Thymus (tissue), 11 donors: ENCODE results near the gene LYZL1. TPM values are rescaled to one million over a fixed set of nuclear protein-coding genes. Genes with fewer than 3 reads are reported as not detected.
"Not testable (repeated sequence)": the region's sequence is repeated elsewhere in the genome, so short reads cannot be mapped to it uniquely, and the experiment has no call there.

ENCODE experiments used
- DNase-seq, 9 donors: peaks; one replicate each; pipeline ENCODE4 v3.0.0-alpha.2; 2013; ENCODE audit warnings: low spot score in 9 of 9, low read depth in 6 of 9, missing footprints in 1 of 9
- H3K27ac ChIP-seq, 2 donors: one replicate each; pipeline ENCODE4 v1.5.1; 2013; ENCODE audit warnings: control low read depth in 1 of 2, low read depth in 1 of 2, low read length in 1 of 2, mild to moderate bottlenecking in 1 of 2, moderate library complexity in 1 of 2
- H3K27me3 ChIP-seq, 2 donors: one replicate each; pipeline ENCODE4 v1.5.1; 2013; ENCODE audit warnings: low read length in 1 of 2; ENCODE audit not compliant: control insufficient read depth in 2 of 2, insufficient read depth in 1 of 2
- H3K36me3 ChIP-seq, 2 donors: one replicate each; pipeline ENCODE4 v1.5.1; 2013; ENCODE audit warnings: low read length in 1 of 2, mild to moderate bottlenecking in 1 of 2, moderate library complexity in 1 of 2; ENCODE audit not compliant: control insufficient read depth in 2 of 2, insufficient read depth in 2 of 2
- H3K4me1 ChIP-seq, 2 donors: one replicate each; pipeline ENCODE4 v1.5.1; 2013; ENCODE audit warnings: low read length in 2 of 2; ENCODE audit not compliant: control insufficient read depth in 2 of 2, insufficient read depth in 2 of 2
- H3K4me3 ChIP-seq, 2 donors: one replicate each; pipeline ENCODE4 v1.5.1; 2013; ENCODE audit warnings: low read length in 2 of 2, control low read depth in 1 of 2, mild to moderate bottlenecking in 1 of 2
- H3K9me3 ChIP-seq, 2 donors: one replicate each; pipeline ENCODE4 v1.5.1; 2013; ENCODE audit warnings: low read length in 1 of 2, mild to moderate bottlenecking in 1 of 2; ENCODE audit not compliant: control insufficient read depth in 2 of 2, insufficient read depth in 1 of 2
- WGBS: extraction: QIAGEN DNeasy Blood & Tissue Kit; methylation state at CpG from one replicate; pipeline ENCODE4 v1.1.7; 2013; 5-methylcytosine and 5-hydroxymethylcytosine counted together
- polyA plus RNA-seq: library from polyadenylated mRNA; stranded (reverse); fragments of 200-250 nt; gene quantifications from one replicate; pipeline ENCODE4 v1.2.3, GENCODE V29; 2013
- total RNA-seq: library from RNA; stranded (reverse); fragments of 120-200 nt; gene quantifications from one replicate; pipeline ENCODE4 v1.2.4, GENCODE V29; 2013
- donor health status: healthy.

The LYZL1 gene
- total and polyA plus RNA-seq, 2 donors, result not detected

- WGBS, result 82% methylated on average over 3 of the region's 3 CpGs
- no peak overlapping the region for H3K27ac ChIP-seq
- no peaks in the 10 kb centered on the region for H3K36me3 ChIP-seq
- no peaks in the 10 kb centered on the region for H3K27me3 ChIP-seq
- no peak for DNase-seq
- H3K9me3 ChIP-seq, result no peaks in the 10 kb centered on the region
- H3K4me3 ChIP-seq, result no peak overlapping the region
- no peaks in the 10 kb centered on the region for H3K4me1 ChIP-seq
Observed at GRCh38 chr10:29309465-29309864, 20.6 kb downstream of the LYZL1 start.

- H3K4me3 ChIP-seq, H3K36me3 ChIP-seq, H3K9me3 ChIP-seq, H3K4me1 ChIP-seq, H3K27me3 ChIP-seq, DNase-seq, H3K27ac ChIP-seq: not testable (repeated sequence)
- WGBS, result 41% methylated on average over 7 of the region's 7 CpGs
Observed at GRCh38 chr10:29310463-29310862, 21.6 kb downstream of the LYZL1 start.

- no peak for DNase-seq
- Histone ChIP-seq H3K4me3 (no peak overlapping the region), H3K4me1 (no peaks in the 10 kb centered on the region), H3K9me3 (no peaks in the 10 kb centered on the region), H3K27me3 (no peaks in the 10 kb centered on the region), H3K27ac (no peak overlapping the region), H3K36me3 (no peaks in the 10 kb centered on the region)
- 84% methylated on average over 3 of the region's 3 CpGs for WGBS
Observed at GRCh38 chr10:29313071-29313470, 24.2 kb downstream of the LYZL1 start.

- WGBS, result 96% methylated on average over 8 of the region's 8 CpGs
- no peak overlapping the region for H3K4me3 ChIP-seq
- H3K27me3 ChIP-seq, result peaks cover 0 to 7% of the 10 kb centered on the region in 2 donors
- DNase-seq, result no peak
- no peak overlapping the region for H3K27ac ChIP-seq
- no peaks in the 10 kb centered on the region for H3K9me3 ChIP-seq
- no peaks in the 10 kb centered on the region for H3K4me1 ChIP-seq
- no peaks in the 10 kb centered on the region for H3K36me3 ChIP-seq
Observed at GRCh38 chr10:29314726-29315125, 25.9 kb downstream of the LYZL1 start.

- DNase-seq, result no peak
- Histone ChIP-seq H3K9me3 (no peaks in the 10 kb centered on the region), H3K36me3 (no peaks in the 10 kb centered on the region)
Observed at GRCh38 chr10:29315814-29316213, 26.9 kb downstream of the LYZL1 start.

GRCh38 chr10:29316308-29317026 is 27.6 kb downstream of the LYZL1 start:
- no peak for DNase-seq
- H3K27me3 ChIP-seq, result peaks cover 0 to 7% of the 10 kb centered on the region in 2 donors
- H3K27ac ChIP-seq, result no peak overlapping the region
- WGBS, result 95% methylated on average over 8 of the region's 8 CpGs
- H3K36me3 ChIP-seq, result no peaks in the 10 kb centered on the region
- no peak overlapping the region for H3K4me3 ChIP-seq
- H3K4me1 ChIP-seq, result no peaks in the 10 kb centered on the region
- no peaks in the 10 kb centered on the region for H3K9me3 ChIP-seq

More at GRCh38 chr10:29315814-29316213, 26.9 kb downstream of the LYZL1 start:
- no peaks in the 10 kb centered on the region for H3K4me1 ChIP-seq
- 94% methylated on average over 5 of the region's 5 CpGs for WGBS
- no peak overlapping the region for H3K4me3 ChIP-seq
- H3K27me3 ChIP-seq, result peaks cover 0 to 7% of the 10 kb centered on the region in 2 donors
- H3K27ac ChIP-seq, result no peak overlapping the region

GRCh38 chr10:29317027-29317420 is 28.2 kb downstream of the LYZL1 start:
- Histone ChIP-seq H3K9me3 (no peaks in the 10 kb centered on the region), H3K4me3 (no peak overlapping the region), H3K27me3 (peaks cover 0 to 7% of the 10 kb centered on the region in 2 donors), H3K4me1 (no peaks in the 10 kb centered on the region), H3K27ac (no peak overlapping the region), H3K36me3 (no peaks in the 10 kb centered on the region)
- DNase-seq, result no peak
- WGBS, result 97% methylated on average over 2 of the region's 2 CpGs

- no peak overlapping the region for H3K27ac ChIP-seq
- DNase-seq, result no peak
- no peaks in the 10 kb centered on the region for H3K9me3 ChIP-seq
- H3K27me3 ChIP-seq, result peaks cover 0 to 7% of the 10 kb centered on the region in 2 donors
- no peaks in the 10 kb centered on the region for H3K36me3 ChIP-seq
- WGBS, result 94% methylated on average over 5 of the region's 5 CpGs
- H3K4me3 ChIP-seq, result no peak overlapping the region
- H3K4me1 ChIP-seq, result no peaks in the 10 kb centered on the region
Observed at GRCh38 chr10:29317423-29318021, 28.7 kb downstream of the LYZL1 start.

- H3K36me3 ChIP-seq, H3K9me3 ChIP-seq, H3K4me3 ChIP-seq, H3K27ac ChIP-seq, DNase-seq, H3K4me1 ChIP-seq, H3K27me3 ChIP-seq: not testable (repeated sequence)
- WGBS, result 10% methylated on average over 22 of the region's 22 CpGs
Observed at GRCh38 chr10:29318141-29319071, 29.5 kb downstream of the LYZL1 start.
